Suprapubic skin (tissue), 3 donors: Measurements from ENCODE around the gene RPTOR.

ENCODE experiments used
- POLR2A ChIP-seq, 2 donors: fragments of 450-650 bp; IDR thresholded peaks; one replicate each; pipeline ENCODE4 v1.6.1; 2017; ENCODE audit warnings: antibody characterized with exemption in 2 of 2, mild to moderate bottlenecking in 2 of 2, moderate library complexity in 2 of 2
- TF ChIP-seq, protein P1 (sequence below), 2 donors: fragments of 200-600 bp in 1 of 2; fragments of 450-650 bp in 1 of 2; sonication (generic) in 1 of 2; IDR thresholded peaks; one replicate each; pipeline ENCODE4 v1.5.1; 2016 to 2019; ENCODE audit warnings: antibody characterized with exemption in 2 of 2, mild to moderate bottlenecking in 1 of 2, moderate library complexity in 1 of 2

DNA sequence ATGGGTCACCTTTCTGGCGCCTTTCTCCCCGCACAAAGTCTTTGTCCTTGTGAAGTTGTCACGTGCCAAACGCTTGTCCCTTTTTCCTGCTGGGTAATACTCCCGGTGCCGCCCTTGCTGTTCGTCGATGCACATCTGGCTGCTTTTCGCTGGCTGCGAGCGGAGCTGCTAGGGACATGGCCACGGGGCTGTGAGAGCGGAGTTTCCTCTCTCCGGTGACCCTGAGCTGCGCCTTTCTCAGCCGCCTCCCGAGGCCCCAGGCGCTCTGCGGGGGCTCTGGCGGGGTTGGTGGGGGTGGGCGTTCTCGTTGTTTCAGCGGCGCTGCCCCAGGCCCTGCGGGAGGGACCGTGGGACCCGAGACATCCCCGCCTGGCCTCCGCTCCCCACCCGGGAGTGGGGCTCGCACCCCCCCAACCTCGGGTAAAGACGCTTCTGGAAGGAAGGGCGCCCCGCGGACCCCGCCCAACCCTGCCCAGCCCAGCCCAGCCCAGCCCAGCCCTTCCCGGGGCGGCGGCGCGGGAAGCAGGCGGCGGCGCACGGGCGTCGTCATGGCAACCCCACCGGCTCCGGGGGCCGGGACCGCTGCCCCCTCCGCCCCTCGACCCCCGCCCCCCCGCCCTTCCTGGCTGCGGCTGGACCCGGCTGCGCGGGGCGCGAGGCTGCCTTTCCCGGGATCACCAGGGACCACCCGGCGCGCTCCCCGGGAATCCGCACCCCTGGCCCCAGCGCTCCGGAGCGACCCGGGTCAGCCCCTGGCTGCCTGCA lies 459.3 kb downstream of the RPTOR start:
- TF ChIP-seq, protein P1, sequence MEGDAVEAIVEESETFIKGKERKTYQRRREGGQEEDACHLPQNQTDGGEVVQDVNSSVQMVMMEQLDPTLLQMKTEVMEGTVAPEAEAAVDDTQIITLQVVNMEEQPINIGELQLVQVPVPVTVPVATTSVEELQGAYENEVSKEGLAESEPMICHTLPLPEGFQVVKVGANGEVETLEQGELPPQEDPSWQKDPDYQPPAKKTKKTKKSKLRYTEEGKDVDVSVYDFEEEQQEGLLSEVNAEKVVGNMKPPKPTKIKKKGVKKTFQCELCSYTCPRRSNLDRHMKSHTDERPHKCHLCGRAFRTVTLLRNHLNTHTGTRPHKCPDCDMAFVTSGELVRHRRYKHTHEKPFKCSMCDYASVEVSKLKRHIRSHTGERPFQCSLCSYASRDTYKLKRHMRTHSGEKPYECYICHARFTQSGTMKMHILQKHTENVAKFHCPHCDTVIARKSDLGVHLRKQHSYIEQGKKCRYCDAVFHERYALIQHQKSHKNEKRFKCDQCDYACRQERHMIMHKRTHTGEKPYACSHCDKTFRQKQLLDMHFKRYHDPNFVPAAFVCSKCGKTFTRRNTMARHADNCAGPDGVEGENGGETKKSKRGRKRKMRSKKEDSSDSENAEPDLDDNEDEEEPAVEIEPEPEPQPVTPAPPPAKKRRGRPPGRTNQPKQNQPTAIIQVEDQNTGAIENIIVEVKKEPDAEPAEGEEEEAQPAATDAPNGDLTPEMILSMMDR (IDR thresholded peaks at IDR 0.05), result no peak
- TF ChIP-seq POLR2A (IDR thresholded peaks at IDR 0.05), result no peak
